ENCODE data around the gene TXNRD1. TPM values are rescaled to one million over a fixed set of nuclear protein-coding genes. Genes with fewer than 3 reads are reported as not detected.
"Not testable (repeated sequence)": the region's sequence is repeated elsewhere in the genome, so short reads cannot be mapped to it uniquely, and the experiment has no call there.

Gene TXNRD1
- total RNA-seq, 1 experiment from 2014 or later, result 396 TPM

GRCh38 chr12:104323899-104324298 is 108.3 kb downstream of the TXNRD1 start:
- no peak for DNase-seq (ENCODE audit: low read depth)

GRCh38 chr12:104328278-104328677 is 112.7 kb downstream of the TXNRD1 start:
- not testable (repeated sequence) for DNase-seq (ENCODE audit: low read depth)

GRCh38 chr12:104328790-104329189 is 113.2 kb downstream of the TXNRD1 start:
- no peak for DNase-seq (ENCODE audit: low read depth)

GRCh38 chr12:104329707-104330532 is 114.3 kb downstream of the TXNRD1 start:
- no peak for DNase-seq (ENCODE audit: low read depth)

- no peak for DNase-seq (ENCODE audit: low read depth)
Observed at GRCh38 chr12:104331376-104331775, 115.8 kb downstream of the TXNRD1 start.

- DNase-seq (ENCODE audit: low read depth), result not testable (repeated sequence)
Observed at GRCh38 chr12:104332273-104332672, 116.7 kb downstream of the TXNRD1 start.

GRCh38 chr12:104333692-104334255 is 118.2 kb downstream of the TXNRD1 start:
- DNase-seq (ENCODE audit: low read depth), result no peak

- DNase-seq (ENCODE audit: low read depth), result no peak
Observed at GRCh38 chr12:104334581-104334980, 119.0 kb downstream of the TXNRD1 start.

GRCh38 chr12:104336115-104336514 is 120.5 kb downstream of the TXNRD1 start:
- no peak for DNase-seq (ENCODE audit: low read depth)

- no peak for DNase-seq (ENCODE audit: low read depth)
Observed at GRCh38 chr12:104337030-104337558, 121.5 kb downstream of the TXNRD1 start.

- no peak for DNase-seq (ENCODE audit: low read depth)
Observed at GRCh38 chr12:104339663-104340062, 124.1 kb downstream of the TXNRD1 start.

- DNase-seq (ENCODE audit: low read depth), result no peak
Observed at GRCh38 chr12:104340177-104340576, 124.6 kb downstream of the TXNRD1 start.

GRCh38 chr12:104340925-104341611 is 125.5 kb downstream of the TXNRD1 start:
- no peak for DNase-seq (ENCODE audit: low read depth)

GRCh38 chr12:104342147-104342546 is 126.6 kb downstream of the TXNRD1 start:
- no peak for DNase-seq (ENCODE audit: low read depth)

- no peak for DNase-seq (ENCODE audit: low read depth)
Observed at GRCh38 chr12:104342635-104343249, 127.2 kb downstream of the TXNRD1 start.

- DNase-seq (ENCODE audit: low read depth), result no peak
Observed at GRCh38 chr12:104344682-104345081, 129.1 kb downstream of the TXNRD1 start.

GRCh38 chr12:104345234-104346066 is 129.9 kb downstream of the TXNRD1 start:
- DNase-seq (ENCODE audit: low read depth), result no peak

- DNase-seq (ENCODE audit: low read depth), result no peak
Observed at GRCh38 chr12:104347374-104348075, 131.9 kb downstream of the TXNRD1 start.

GRCh38 chr12:104348283-104348993 is 132.9 kb downstream of the TXNRD1 start:
- DNase-seq (ENCODE audit: low read depth), result no peak
